GM23248 (cell line): ENCODE measurements around the gene ULK3. TPM values are rescaled to one million over a fixed set of nuclear protein-coding genes. Genes with fewer than 3 reads are reported as not detected.

Source experiments
- DNase-seq: peaks from one replicate; pipeline ENCODE4 v3.0.0-alpha.2; 2015
- H2AFZ ChIP-seq: fragments of 200-600 bp; sonication (generic); 2 replicates; pipeline ENCODE4 v1.6.1; 2016; ENCODE audit warnings: antibody characterized with exemption
- H3F3A ChIP-seq: fragments of 200-600 bp; sonication (generic); 2 replicates; pipeline ENCODE4 v1.6.1; 2016; ENCODE audit warnings: mild to moderate bottlenecking, antibody characterized with exemption, mixed run types; ENCODE audit not compliant: insufficient read depth
- H3K27ac ChIP-seq: fragments of 200-600 bp; sonication (generic); 2 replicates; pipeline ENCODE4 v1.5.1; 2016; ENCODE audit warnings: mild to moderate bottlenecking
- H3K27me3 ChIP-seq: fragments of 200-600 bp; sonication (generic); replicated peaks from 2 replicates; pipeline ENCODE4 v1.6.1; 2016; ENCODE audit warnings: mild to moderate bottlenecking; ENCODE audit not compliant: insufficient read depth
- H3K36me3 ChIP-seq: fragments of 200-600 bp; sonication (generic); 2 replicates; pipeline ENCODE4 v1.6.1; 2016; ENCODE audit warnings: low read depth, mild to moderate bottlenecking
- H3K4me1 ChIP-seq: fragments of 200-600 bp; sonication (generic); 2 replicates; pipeline ENCODE4 v1.6.1; 2016; ENCODE audit warnings: mild to moderate bottlenecking; ENCODE audit not compliant: insufficient read depth
- H3K4me2 ChIP-seq: fragments of 200-600 bp; sonication (generic); one replicate; pipeline ENCODE4 v1.6.1; 2016; ENCODE audit warnings: mild to moderate bottlenecking; ENCODE audit not compliant: unreplicated experiment
- H3K4me3 ChIP-seq: fragments of 200-600 bp; sonication (generic); 2 replicates; pipeline ENCODE4 v1.5.1; 2016; ENCODE audit warnings: mild to moderate bottlenecking
- H3K79me2 ChIP-seq: fragments of 200-600 bp; sonication (generic); 2 replicates; pipeline ENCODE4 v1.6.1; 2016; ENCODE audit warnings: mild to moderate bottlenecking; ENCODE audit not compliant: insufficient read depth
- H3K9ac ChIP-seq: fragments of 200-600 bp; sonication (generic); 2 replicates; pipeline ENCODE4 v1.6.1; 2016; ENCODE audit warnings: mild to moderate bottlenecking
- H3K9me2 ChIP-seq: fragments of 200-600 bp; sonication (generic); 2 replicates; pipeline ENCODE4 v1.6.1; 2016; ENCODE audit warnings: mixed run types, mild to moderate bottlenecking, moderate library complexity; ENCODE audit not compliant: insufficient read depth
- H3K9me3 ChIP-seq: fragments of 200-600 bp; sonication (generic); one replicate; pipeline ENCODE4 v1.6.1; 2017; ENCODE audit warnings: low read depth
- H4K20me1 ChIP-seq: fragments of 200-600 bp; sonication (generic); 2 replicates; pipeline ENCODE4 v1.6.0; 2016; ENCODE audit not compliant: insufficient read depth
- EZH2 ChIP-seq: fragments of 200-600 bp; sonication (generic); IDR thresholded peaks from 2 replicates; pipeline ENCODE4 v1.6.1; 2018; ENCODE audit warnings: antibody characterized with exemption, mild to moderate bottlenecking; ENCODE audit not compliant: insufficient read depth, poor library complexity, severe bottlenecking
- EZH2phosphoT487 ChIP-seq: fragments of 200-600 bp; sonication (generic); IDR thresholded peaks from 2 replicates; pipeline ENCODE4 v1.6.1; 2018; ENCODE audit warnings: antibody characterized with exemption, moderate library complexity, mild to moderate bottlenecking, low read depth; ENCODE audit not compliant: insufficient read depth
- WGBS, 2 experiments: methylation state at CpG; one replicate each; pipeline ENCODE4 v1.1.6; 2015 to 2017; ENCODE audit warnings: low lambda C conversion rate in 2 of 2, low coverage in 1 of 2; ENCODE audit errors: missing lambda C conversion rate in 2 of 2; 5-methylcytosine and 5-hydroxymethylcytosine counted together
- in situ Hi-C: fragments of 300-500 bp; cut with MboI; formaldehyde crosslinking; loops from 2 replicates; pipeline ENCODE4 v1.15.0; 2020
- polyA plus RNA-seq: library from polyadenylated mRNA; unstranded; fragments of >200 nt; fragmentation: Nextera tagmentation; extraction: Ambion mirVana; gene quantifications from 2 replicates; pipeline ENCODE4 v1.2.1, GENCODE V29; 2016
- total RNA-seq: library from RNA; depleted of rRNA; stranded (reverse); fragments of >200 nt; shearing (Covaris generic); gene quantifications from 2 replicates; pipeline ENCODE4 v1.2.3, GENCODE V29; 2014

The ULK3 gene
- total and polyA plus RNA-seq, 2 experiments from 2014 or later: 14.6 to 30.3 TPM

DNA sequence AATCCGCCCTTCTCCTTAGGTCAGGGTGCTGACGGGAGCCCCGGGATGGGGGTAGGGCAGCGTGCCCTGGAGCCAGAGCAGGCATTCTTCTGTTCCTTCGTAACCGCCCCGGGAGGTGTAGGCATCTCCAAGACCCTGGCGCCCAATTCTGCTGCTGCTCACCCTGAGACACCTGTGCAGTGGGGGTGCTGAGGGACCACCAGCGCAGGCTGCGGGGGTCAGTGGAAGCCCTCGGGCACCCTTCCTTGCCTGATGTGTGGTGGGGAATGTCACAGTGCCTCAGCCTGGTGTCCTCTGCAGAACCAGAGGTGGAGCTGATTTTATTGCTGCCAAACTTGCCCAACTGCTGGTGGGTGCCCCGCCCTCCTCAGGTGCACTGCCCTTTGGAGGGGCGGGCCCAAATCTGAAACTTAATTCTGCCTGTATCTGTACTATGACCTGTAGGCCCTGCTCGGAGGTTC is 53.8 kb downstream of the ULK3 start:
- Histone ChIP-seq H3K4me2 (no peak overlapping the region), H3K4me3 (no peak overlapping the region), H3K79me2 (peaks cover 97% of the 10 kb centered on the region), H3K9me2 (no peaks in the 10 kb centered on the region), H2AFZ (no peak overlapping the region), H4K20me1 (no peaks in the 10 kb centered on the region; the same call in 1 of the 2 replicates), H3K4me1 (peaks cover 27% of the 10 kb centered on the region), H3K27ac (no peak overlapping the region), H3K27me3 (no peaks in the 10 kb centered on the region), H3K9me3 (no peaks in the 10 kb centered on the region), H3K36me3 (no peaks in the 10 kb centered on the region), H3K9ac (no peak overlapping the region), H3F3A (peaks cover 6% of the 10 kb centered on the region; the same call in 1 of the 2 replicates)
- in situ Hi-C loops: no loop called here
- TF ChIP-seq EZH2phosphoT487: no peak
- no peak for TF ChIP-seq EZH2
- DNase-seq: no peak
- WGBS, 2 experiments: 87 to 91% methylated on average over 12 to 13 of the region's 14 CpGs

- no peak overlapping the region for H3K4me2 ChIP-seq
- no peaks in the 10 kb centered on the region for H3K9me3 ChIP-seq
- H3K4me3 ChIP-seq: no peak overlapping the region
- H2AFZ ChIP-seq: no peak overlapping the region
- peaks cover 31% of the 10 kb centered on the region for H3K4me1 ChIP-seq
- no peak overlapping the region for H3K9ac ChIP-seq
- peaks cover 6% of the 10 kb centered on the region; the same call in 1 of the 2 replicates for H3F3A ChIP-seq
- H4K20me1 ChIP-seq: no peaks in the 10 kb centered on the region; the same call in 1 of the 2 replicates
- H3K27me3 ChIP-seq: no peaks in the 10 kb centered on the region
- no peak overlapping the region for H3K27ac ChIP-seq
- DNase-seq: no peak
- peaks cover 99% of the 10 kb centered on the region for H3K79me2 ChIP-seq
- no peak for TF ChIP-seq EZH2phosphoT487
- H3K9me2 ChIP-seq: no peaks in the 10 kb centered on the region
- in situ Hi-C loops: no loop called here
- no peaks in the 10 kb centered on the region for H3K36me3 ChIP-seq
- WGBS, 2 experiments: 73 to 81% methylated on average over 9 of the region's 9 CpGs
Observed at GRCh38 chr15:74788683-74789151, 54.2 kb downstream of the ULK3 start.

DNA sequence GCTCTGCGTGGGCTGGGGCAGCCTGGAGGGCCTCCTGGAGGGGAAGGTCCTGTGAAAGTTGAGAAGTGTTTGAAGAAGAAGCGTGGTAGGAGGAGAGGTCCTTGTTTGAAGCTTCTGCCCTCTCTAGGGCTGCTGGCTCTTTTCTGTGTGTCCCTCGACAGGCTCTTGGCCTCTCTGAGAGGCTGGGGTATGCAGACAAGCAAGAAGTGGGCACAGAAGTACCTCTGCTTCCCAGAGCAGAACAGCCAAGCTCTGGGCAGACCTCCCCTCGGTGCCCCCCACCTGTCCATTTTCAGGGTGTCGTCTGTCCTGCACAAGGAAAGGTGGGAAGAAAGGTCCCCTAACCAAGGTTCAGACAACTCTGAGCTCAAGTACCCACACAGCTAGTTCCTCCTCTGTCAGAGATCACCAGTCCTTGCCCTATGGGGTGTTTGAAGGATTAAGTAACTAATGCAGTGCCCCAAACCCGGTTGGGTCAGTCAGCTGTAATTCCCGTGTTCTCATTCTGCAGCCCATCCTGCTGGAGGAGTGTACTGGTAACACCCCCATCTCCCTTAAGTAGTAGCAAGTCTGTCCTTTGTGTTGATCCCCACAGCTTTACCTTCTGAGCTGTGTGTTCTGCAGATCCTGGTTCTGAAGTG is 54.8 kb downstream of the ULK3 start:
- Histone ChIP-seq H3K9ac (no peak overlapping the region), H3K27ac (no peak overlapping the region), H3K4me2 (no peak overlapping the region), H3K36me3 (no peaks in the 10 kb centered on the region), H3K79me2 (peaks cover 99% of the 10 kb centered on the region), H3K9me3 (no peaks in the 10 kb centered on the region), H3K4me3 (no peak overlapping the region), H4K20me1 (no peaks in the 10 kb centered on the region; the same call in 1 of the 2 replicates), H3K27me3 (no peaks in the 10 kb centered on the region), H3F3A (peaks cover 6% of the 10 kb centered on the region; the same call in 1 of the 2 replicates), H3K9me2 (no peaks in the 10 kb centered on the region), H3K4me1 (peaks cover 37% of the 10 kb centered on the region), H2AFZ (no peak overlapping the region)
- no peak for DNase-seq
- in situ Hi-C loops: no loop called here
- 67 to 71% methylated on average over 7 of the region's 7 CpGs for WGBS, 2 experiments
- TF ChIP-seq EZH2: no peak
- no peak for TF ChIP-seq EZH2phosphoT487

DNA sequence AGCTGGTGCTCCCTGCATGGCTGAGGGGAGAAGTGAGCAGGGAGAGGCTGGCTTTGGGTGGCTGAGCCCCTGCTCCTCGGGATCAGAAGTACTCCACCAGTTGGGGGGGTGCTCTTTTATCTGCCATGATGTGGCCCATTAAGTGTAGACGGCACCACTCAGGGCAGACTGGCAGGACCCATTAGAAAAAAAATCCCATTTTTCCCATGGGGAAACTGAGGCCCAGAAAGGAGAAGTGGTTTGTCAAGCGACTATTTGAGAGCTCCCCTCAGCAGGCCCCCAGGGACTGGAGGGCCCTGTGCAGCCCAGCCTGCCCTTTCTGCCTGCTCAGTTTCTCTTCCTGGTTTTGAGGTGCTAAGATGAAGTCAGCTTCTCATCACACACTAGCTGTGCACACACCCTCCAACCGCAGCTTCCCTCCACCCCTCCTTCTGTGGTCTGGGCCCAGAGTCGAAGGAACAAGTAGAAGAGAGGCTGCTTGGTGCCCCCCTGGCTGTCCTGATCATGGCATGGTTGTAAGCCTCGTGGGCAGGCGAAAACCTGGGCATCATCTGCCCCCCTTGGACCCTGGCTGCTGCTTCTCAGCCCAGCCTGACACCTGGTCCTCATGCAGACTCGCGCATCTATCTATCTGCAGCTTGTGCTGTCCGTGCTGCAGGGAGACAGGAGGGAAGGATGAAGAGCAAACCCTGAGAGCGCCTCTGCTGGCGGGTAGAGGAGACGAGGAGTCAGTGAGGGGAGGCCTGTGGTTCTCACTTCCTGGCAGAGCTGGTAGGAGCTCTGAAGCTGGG is 55.5 kb downstream of the ULK3 start:
- peaks cover 99% of the 10 kb centered on the region for H3K79me2 ChIP-seq
- H2AFZ ChIP-seq: no peak overlapping the region
- H3K36me3 ChIP-seq: no peaks in the 10 kb centered on the region
- H4K20me1 ChIP-seq: no peaks in the 10 kb centered on the region; the same call in 1 of the 2 replicates
- WGBS, 2 experiments: 61% methylated on average over 13 of the region's 13 CpGs
- DNase-seq: peak; percentile 74
- no peak overlapping the region for H3K4me3 ChIP-seq
- H3F3A ChIP-seq: peaks cover 6% of the 10 kb centered on the region; the same call in 1 of the 2 replicates
- no peaks in the 10 kb centered on the region for H3K9me2 ChIP-seq
- H3K27me3 ChIP-seq: no peaks in the 10 kb centered on the region
- H3K9ac ChIP-seq: no peak overlapping the region
- H3K4me1 ChIP-seq: peaks cover 38% of the 10 kb centered on the region
- H3K27ac ChIP-seq: no peak overlapping the region
- no peaks in the 10 kb centered on the region for H3K9me3 ChIP-seq
- in situ Hi-C loops: no loop called here
- no peak overlapping the region for H3K4me2 ChIP-seq
- TF ChIP-seq EZH2phosphoT487 (no peak), EZH2 (no peak)
